Spleen (tissue), 7 donors: ENCODE measurements around the gene ABCA2.

Source experiments
- POLR2AphosphoS5 ChIP-seq, 3 donors: sonication (generic); formaldehyde crosslinking; IDR thresholded peaks; one replicate each; pipeline ENCODE4 v1.5.1; 2017; ENCODE audit warnings: antibody characterized with exemption in 3 of 3
- TF ChIP-seq, protein P1 (sequence below), 11 experiments: fragments of 200-600 bp in 7 of 11; fragments of 450-650 bp in 4 of 11; sonication (generic) in 4 of 11; IDR thresholded peaks in 8 of 11; conservative IDR thresholded peaks in 3 of 11; 1 replicate in 7 of 11; 2 replicates in 4 of 11; pipeline versions ENCODE4 v1.4.0 to v1.8.0; 2016 to 2021; ENCODE audit warnings: antibody characterized with exemption in 11 of 11, inconsistent platforms in 4 of 11, mild to moderate bottlenecking in 1 of 11
- donor health status: DM: no; HTN: no; CAD: no; lungs with moderate emphysema.
- donor health status: DM: no; HTN: no; CAD: no.
- donor health status: DM: no; HTN: no; CAD: no.

DNA sequence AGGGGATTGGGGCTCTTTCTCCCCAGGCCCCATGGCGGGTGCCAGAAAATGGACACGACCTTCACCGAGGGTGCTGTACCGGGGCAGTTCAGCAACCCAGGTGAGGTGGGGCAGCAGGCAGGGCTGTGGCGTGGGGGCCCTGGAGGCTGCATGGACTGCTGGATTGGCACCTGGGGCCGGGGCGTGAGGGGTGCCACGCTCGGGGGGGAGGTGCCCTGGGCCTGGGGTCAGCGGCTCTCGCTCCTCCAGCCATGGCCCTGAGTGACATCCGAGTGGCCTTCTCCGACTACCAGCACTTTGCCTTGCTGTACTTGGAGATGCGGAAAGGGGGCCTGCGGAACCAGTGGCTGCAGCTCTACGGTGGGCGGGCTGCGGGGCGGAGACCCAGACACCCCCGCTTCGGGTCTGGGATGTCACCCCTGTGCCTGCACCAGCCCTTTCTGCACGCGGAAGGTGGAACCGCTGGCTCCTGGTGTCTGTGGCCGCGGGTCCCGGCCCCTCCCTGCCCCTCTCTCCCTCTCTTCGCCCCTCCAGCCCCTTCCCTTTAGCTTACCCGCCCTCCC, 43.5 kb downstream of the ABCA2 start:
- TF ChIP-seq, protein P1, sequence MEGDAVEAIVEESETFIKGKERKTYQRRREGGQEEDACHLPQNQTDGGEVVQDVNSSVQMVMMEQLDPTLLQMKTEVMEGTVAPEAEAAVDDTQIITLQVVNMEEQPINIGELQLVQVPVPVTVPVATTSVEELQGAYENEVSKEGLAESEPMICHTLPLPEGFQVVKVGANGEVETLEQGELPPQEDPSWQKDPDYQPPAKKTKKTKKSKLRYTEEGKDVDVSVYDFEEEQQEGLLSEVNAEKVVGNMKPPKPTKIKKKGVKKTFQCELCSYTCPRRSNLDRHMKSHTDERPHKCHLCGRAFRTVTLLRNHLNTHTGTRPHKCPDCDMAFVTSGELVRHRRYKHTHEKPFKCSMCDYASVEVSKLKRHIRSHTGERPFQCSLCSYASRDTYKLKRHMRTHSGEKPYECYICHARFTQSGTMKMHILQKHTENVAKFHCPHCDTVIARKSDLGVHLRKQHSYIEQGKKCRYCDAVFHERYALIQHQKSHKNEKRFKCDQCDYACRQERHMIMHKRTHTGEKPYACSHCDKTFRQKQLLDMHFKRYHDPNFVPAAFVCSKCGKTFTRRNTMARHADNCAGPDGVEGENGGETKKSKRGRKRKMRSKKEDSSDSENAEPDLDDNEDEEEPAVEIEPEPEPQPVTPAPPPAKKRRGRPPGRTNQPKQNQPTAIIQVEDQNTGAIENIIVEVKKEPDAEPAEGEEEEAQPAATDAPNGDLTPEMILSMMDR (IDR thresholded peaks at IDR 0.05 in 8 of 11, conservative IDR thresholded peaks at IDR 0.05 in 3 of 11) = no peak
- peak in 2 of 3 donors; percentile 14 to 16 for TF ChIP-seq POLR2AphosphoS5 (IDR thresholded peaks at IDR 0.05)
